Measurements from ENCODE around the gene INAVA. TPM values are rescaled to one million over a fixed set of nuclear protein-coding genes. Genes with fewer than 3 reads are reported as not detected.

The INAVA gene
- total and polyA plus RNA-seq, 9 of the 15 experiments (the other 6 are each of a cell fraction or from before 2014, with no cell fraction given): 0.09 TPM; not detected in 8

- Histone ChIP-seq H3K27me3 (ENCODE audit: control insufficient read depth in 2 of 2, insufficient read depth in 2 of 2, low read length in 2 of 2) (peaks cover 39 to 73% of the 10 kb centered on the region in 2 experiments), H3K36me3 (ENCODE audit: control insufficient read depth, insufficient read depth, low read length) (no peaks in the 10 kb centered on the region), H3K4me1 (replicated peaks in 1 of 2; ENCODE audit: control insufficient read depth in 2 of 2, insufficient read depth in 2 of 2, low read length in 2 of 2) (peaks cover 0 to 11% of the 10 kb centered on the region in 2 experiments; a peak in 1 of 5 replicates), H3K27ac (ENCODE audit: extremely low read depth, low read depth, low read length) (no peak overlapping the region), H3K9me3 (replicated peaks; ENCODE audit: control insufficient read depth, insufficient read depth, low read depth, low read length) (no peaks in the 10 kb centered on the region), H2AFZ (ENCODE audit: low read depth, low read length) (no peak overlapping the region), H4K20me1 (replicated peaks; ENCODE audit: control insufficient read depth, insufficient read depth, low read length) (peaks cover 13% of the 10 kb centered on the region), H3K79me2 (ENCODE audit: control insufficient read depth, insufficient read depth, low read length) (no peaks in the 10 kb centered on the region), H3K9ac (ENCODE audit: insufficient read depth in 1 of 2, low read depth in 2 of 2, low read length in 2 of 2) (no peak overlapping the region), H3K4me3 (no peak overlapping the region), H3K4me2 (ENCODE audit: insufficient read depth, low read length) (no peak overlapping the region), H3K9me1 (ENCODE audit: control insufficient read depth, insufficient read depth, low read length) (no peaks in the 10 kb centered on the region)
- ChIA-PET CTCF (ENCODE audit: low intra/inter-chr PET ratio) (no interaction called here), POLR2A (interaction anchor here (0.8 kb wide), 1 partner anchor 24 kb away, joined by 3 read pairs; no protein-coding TSS in a partner anchor)
- DNase-seq (ENCODE audit: extremely low read depth in 1 of 4, low spot score in 3 of 4) (no peak), ATAC-seq (no peak), FAIRE-seq (no peak)
- no TSS peak for BruUV-seq (replicated peaks)
- TF ChIP-seq IRF1 (CRISPR knock-in tag; IDR thresholded peaks at IDR 0.05; ENCODE audit: borderline replicate concordance) (no peak), MCM3 (IDR thresholded peaks at IDR 0.05) (no peak), CBFB (CRISPR knock-in tag; IDR thresholded peaks at IDR 0.05) (no peak), RNF219 (CRISPR knock-in tag; IDR thresholded peaks at IDR 0.05) (no peak), SMARCE1 (IDR thresholded peaks at IDR 0.05) (no peak), KHSRP (IDR thresholded peaks at IDR 0.05) (no peak)
- intact Hi-C loops (cut with micrococcal nuclease) (no loop called here), in situ Hi-C loops (cut with MboI) (no loop called here)
- 1% methylated on average over 5 of the region's 5 CpGs for WGBS (ENCODE audit: insufficient coverage, low coverage, missing lambda C conversion rate)
Observed at GRCh38 chr1:200903793-200904192, 9.1 kb downstream of the INAVA start.
